ENCODE results near the gene ELOVL5.
"Not testable (repeated sequence)": the region's sequence is repeated elsewhere in the genome, so short reads cannot be mapped to it uniquely, and the experiment has no call there.

Gene ELOVL5, protein sequence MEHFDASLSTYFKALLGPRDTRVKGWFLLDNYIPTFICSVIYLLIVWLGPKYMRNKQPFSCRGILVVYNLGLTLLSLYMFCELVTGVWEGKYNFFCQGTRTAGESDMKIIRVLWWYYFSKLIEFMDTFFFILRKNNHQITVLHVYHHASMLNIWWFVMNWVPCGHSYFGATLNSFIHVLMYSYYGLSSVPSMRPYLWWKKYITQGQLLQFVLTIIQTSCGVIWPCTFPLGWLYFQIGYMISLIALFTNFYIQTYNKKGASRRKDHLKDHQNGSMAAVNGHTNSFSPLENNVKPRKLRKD

DNA sequence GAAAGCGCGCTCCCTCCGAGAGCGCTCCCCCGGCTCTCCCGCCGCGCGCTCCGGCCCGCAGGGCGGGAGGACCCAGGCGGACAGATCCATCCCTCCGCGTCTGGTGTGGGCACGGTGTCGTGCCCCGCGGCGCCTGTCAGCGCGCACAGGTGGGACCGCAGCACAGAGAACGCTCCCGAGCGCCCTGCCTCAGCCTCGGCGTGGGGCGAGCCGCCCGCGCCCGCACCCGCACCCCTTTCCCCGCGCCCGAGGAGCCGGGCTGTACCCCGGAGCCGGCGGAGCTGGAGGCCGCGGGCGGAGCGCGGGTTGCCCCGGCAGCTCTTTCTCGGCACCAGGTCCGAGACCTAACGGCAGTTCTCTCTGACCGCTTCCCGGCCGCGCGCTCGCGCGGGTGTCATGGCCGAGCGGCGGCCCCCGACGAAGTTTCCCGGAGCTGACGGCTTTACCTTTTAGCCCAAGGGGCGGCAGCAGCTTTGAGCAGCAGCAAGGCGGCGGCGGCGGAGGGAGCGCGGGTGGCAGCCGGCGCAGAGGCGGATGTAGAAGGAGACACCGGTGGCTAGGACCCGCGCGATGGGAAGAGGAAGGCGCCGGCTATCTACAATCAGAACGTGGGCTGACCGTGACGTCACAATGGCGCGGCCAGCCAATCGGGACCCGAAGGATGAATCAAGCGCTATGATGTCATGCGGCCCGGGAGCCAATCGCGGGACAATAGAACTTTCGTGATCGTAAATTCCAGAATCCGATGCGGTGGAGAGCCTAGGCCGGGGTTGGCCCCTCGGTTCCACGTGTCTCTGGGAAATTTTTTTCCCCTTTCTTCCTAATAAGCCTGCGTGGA lies at the start of gene ELOVL5:
Gene ELOVL5 (minus strand): TSS at position 580 of the 838 bp plus-strand sequence. CDS start 53,251 bp downstream, outside the sequence.
- ATAC-seq: peak; percentile 80 to 83

DNA sequence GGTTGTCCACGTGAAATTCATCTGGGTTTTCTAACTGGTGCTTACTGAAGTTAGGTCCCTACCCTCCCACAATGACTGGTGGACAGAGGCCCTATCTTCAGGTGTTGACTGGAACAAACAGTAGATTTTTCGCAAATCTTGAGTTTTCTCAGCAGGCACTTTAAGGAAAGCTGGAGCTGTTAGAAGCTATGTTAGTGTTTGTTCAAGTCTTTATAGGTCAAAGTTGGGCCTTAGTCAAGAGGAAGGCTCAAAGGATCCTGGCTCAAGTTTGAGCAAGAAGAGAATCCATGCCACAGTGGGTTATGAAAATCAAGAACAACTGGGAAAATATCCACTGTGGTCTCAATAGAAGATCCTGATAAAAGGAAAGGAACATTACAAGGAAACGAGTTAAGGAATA lies 48.5 kb upstream of the ELOVL5 start:
- ATAC-seq: no peak

DNA sequence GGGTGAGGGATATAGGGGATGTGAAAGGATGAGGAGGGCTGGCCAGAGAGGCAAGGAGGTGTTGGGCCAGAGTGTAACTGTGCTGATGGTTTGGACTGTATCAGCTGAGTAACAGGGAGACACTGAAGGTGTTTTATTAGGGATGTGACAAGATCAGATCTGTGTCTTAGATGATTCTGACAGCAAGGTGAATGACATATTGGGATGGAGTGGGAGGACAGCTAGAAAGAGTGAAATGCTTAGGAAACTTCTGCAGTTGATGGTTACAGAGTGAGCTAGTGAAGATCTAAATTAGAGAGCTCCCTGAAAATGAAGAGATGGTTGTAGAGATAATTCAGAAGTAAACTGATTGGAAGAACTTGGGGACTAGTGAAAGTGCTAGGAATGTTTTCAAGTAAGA lies 47.2 kb upstream of the ELOVL5 start:
- ATAC-seq: no peak

DNA sequence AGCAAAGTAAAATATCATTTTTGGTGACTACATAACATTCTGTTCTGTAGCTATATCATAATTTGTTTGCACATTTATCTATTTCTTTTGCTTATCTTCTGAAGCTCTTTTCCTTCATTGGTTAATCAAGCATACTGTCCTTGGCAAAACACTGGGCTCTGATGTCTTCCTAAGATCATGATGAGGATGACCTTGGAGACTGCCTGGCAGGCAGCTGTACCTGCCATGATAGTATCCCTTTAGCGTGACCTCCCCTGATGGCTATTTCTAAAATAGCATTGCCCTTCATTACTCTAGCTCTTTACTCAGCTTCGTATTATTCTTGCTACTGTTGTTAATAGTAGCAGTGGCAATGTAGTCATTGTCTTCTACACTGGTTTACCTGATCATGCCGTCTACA lies 46.0 kb upstream of the ELOVL5 start:
- ATAC-seq: no peak

- no peak for ATAC-seq
Measured at GRCh38 chr6:53391170-53391569, 42.4 kb upstream of the ELOVL5 start.

GRCh38 chr6:53390010-53390409 lies 41.3 kb upstream of the ELOVL5 start:
- no peak for ATAC-seq

DNA sequence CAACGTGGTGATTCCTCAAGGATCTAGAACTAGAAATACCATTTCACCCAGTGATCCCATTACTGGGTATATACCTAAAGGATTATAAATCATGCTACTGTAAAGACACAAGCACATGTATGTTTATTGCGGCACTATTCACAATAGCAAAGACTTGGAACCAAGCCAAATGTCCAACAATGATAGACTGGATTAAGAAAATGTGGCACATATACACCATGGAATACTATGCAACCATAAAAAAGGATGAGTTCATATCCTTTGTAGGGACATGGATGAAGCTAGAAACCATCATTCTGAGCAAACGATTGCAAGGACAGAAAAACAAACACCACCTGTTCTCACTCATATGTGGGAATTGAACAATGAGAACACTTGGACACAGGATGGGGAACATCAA lies 39.9 kb upstream of the ELOVL5 start:
- ATAC-seq: not testable (repeated sequence)

GRCh38 chr6:53382421-53382820 lies 33.7 kb upstream of the ELOVL5 start:
- ATAC-seq: no peak

DNA sequence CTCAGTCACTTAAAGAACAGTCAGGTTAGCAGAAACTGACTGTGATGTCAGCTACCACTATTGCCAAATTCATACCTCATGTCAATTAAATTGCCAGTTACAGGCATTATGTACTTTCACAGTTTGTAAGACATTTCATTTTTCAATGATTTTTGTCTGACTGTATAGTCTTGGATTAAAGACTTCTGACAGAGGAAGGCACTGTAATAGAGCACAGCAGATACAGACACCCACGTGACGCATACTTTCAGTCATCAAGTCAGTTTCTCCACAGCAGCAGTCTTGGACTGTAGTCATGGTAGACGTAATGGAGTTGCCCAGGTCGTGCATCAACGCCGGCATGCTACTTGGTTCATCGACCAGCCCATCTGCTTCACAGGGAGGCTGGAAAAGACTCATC lies 29.5 kb upstream of the ELOVL5 start:
- no peak for ATAC-seq

DNA sequence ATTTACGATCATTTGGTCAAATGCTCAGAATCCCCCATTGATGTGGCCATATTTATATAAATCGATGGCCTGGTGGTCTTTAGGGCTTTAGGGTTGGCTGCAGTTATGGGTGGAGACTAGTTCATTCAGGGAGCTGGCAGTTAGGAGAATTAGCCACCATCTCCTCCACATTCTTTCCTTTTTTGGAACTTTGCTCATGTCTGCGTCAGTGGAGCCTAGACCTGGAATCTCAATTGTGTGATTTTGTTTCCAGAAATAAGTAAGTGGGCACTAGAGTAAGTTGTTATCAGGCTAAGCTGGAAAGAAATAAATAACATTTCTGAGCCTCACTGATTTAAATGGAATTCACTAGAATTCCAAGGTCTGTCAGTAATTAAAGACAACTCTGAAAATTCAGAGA lies 29.0 kb upstream of the ELOVL5 start:
- no peak for ATAC-seq

DNA sequence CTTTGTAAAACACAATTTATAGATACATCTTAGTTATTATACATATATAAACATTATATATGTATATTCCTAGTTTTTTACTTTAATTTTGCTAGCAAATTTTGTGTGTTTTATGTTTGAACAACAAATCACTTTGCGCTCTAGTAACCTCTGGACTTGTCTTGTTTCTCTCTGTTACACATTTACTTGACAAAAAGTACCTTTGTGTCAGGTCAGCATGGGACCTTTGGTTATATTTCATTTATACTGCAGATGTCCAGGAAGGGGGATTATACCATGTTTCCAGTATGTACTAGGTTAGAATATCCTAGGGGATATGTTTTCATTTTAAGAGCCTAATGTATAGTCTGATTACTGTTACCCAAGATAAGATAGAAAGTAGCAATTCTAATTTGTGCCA lies 28.5 kb upstream of the ELOVL5 start:
- no peak for ATAC-seq

DNA sequence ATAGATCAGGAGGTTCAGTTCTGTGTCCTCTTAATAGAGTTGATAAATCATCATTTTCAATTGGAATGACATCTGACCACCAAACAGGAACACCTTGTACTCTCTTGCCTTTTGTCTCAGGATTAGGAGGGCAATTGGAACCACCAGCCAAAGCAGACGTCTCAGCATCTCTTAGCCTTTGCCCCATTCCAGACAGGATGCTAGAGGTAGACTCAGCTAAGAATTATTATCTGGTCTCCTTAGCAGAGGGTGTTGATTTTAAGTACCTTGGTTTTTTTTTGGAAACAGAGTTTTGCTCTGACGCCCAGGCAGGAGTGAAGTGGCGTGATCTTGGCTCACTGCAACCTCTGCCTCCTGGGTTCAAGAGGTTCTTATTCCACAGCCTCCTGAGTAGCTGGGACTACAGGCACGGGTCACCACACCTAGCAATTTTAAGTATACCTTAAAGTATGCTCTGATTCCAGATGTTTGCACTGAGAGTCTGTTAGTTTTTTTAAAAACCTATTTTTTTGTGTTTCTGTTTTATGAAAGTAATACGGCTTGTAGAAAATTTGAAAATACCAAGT lies 28.0 kb upstream of the ELOVL5 start:
- ATAC-seq: no peak

- no peak for ATAC-seq
Measured at GRCh38 chr6:53375847-53376246, 27.1 kb upstream of the ELOVL5 start.

DNA sequence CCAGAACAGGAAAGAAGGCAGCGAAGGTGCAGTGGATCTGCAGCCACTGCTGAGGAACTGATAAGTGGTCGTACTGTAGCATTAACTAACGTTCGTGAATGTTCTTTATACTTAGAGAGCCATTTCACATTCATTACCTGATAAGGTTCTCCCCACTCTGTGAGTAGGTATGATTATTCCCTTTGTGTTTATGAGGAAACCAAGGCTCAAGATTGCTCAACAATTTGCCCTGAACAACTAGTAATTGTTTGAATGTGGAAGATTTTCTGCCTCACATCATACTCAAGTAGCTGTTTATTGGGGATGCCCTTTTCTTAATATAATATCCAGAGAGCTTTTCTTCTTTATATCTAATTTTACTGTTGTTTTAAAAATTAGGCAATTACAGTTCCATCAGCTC lies 24.9 kb upstream of the ELOVL5 start:
- no peak for ATAC-seq

DNA sequence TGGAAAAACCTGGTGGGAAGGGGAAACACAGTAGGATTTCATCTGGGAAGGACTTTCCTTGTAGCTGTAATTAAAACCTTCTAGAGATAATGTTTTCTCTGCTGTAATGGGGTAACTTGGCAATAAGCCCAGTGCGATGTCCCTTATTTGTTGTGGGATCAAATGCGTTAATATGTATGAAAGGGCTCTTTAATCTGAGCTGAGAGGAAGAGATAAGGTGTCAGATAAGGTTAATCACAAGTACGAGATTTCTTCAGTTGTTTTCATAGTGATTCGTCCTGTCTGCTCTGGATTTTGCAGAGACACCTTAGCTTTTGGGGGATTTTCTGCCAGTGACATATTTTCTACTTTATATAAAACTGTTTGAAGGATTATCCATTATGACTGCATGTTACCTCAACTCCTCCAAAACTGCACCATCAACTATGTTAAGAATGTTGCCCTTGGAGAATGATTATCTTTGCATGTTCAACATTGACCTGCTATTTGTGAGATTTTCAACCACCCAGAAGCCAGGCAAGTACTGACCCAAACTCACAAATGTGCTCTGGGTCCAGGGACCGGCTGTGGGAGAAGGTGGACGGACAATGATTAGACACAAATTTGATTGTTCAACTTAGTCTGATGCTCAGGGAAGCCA lies 21.2 kb upstream of the ELOVL5 start:
- ATAC-seq: no peak

DNA sequence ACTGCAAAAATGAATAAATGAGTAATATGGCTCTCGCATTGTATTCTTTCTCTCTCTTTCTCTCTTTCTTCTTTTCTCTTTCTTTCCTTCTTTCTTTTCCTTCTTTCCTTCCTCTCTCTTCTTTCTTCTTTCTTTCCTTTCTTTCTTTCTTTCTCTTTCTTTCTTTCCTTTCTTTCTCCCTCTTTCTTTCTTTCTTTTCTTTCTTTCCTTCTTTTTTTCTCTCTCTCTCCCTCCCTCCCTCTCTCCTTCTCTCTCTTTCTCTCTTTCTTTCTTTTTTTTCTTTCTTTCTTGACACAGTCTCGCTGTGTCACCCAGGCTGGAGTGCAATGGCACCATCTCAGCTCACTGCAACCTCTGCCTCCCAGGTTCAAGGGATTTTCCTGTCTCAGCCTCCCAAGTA lies 20.3 kb upstream of the ELOVL5 start:
- ATAC-seq: no peak

DNA sequence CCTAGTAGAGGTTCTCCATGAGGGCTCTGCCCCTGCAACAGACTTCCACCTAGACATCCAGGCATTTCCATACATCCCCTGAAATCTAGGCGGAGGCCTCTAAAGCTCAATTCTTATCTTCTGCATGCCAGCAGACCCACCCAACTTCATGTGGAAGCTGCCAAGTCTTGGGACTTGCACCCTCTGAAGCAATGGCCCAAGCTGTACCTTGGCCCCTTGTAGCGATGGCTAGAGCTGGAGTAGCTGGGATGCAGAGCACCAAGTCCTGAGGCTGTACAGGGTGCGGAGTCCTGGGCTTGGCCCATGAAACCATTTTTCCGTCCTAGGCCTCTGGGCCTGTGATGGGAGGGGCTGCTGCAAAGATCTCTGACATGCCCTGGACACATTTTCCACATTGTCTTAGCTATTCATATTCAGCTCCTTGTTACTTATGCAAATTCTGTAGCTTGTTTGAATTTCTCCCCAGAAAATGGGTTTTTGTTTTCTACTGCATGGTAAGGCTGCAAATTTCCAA lies 17.4 kb upstream of the ELOVL5 start:
- no peak for ATAC-seq

DNA sequence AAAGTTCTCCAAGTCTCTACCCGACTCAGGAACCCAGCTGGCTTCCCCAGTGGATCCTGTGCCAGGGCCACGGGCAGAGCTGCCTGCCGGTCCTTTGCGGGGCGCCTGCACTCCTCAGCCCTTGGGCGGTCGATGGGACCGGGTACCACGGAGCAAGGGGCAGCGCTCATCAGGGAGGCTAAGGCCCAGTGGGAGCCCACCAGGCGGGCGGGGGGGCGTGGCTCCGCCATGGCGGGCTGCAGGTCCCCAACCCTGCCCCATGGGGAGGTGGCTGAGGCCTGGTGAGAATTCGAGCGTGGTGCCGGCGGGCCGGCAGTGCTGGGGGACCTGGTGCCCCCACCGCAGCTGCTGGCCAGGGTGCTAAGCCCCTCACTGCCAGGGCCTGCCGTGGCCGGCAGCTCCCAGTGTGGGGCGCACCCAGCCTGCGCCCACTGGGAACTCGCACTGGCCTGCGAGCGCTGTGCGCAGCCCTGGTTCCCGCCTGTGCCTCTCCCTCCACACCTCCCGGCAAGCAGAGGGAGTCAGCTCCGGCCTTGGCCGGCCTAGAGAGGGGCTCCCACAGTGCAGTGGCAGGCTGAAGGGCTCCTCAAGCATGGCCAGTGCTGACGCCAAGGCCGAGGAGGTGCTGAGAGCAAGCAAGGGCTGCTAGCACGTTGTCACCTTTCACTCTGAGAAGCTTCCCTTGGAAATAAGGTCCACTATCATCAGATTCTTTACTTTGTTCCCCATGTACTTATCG lies 14.8 kb upstream of the ELOVL5 start:
- no peak for ATAC-seq

- ATAC-seq: peak; percentile 34 to 39
Measured at GRCh38 chr6:53361549-53362031, 12.8 kb upstream of the ELOVL5 start.

DNA sequence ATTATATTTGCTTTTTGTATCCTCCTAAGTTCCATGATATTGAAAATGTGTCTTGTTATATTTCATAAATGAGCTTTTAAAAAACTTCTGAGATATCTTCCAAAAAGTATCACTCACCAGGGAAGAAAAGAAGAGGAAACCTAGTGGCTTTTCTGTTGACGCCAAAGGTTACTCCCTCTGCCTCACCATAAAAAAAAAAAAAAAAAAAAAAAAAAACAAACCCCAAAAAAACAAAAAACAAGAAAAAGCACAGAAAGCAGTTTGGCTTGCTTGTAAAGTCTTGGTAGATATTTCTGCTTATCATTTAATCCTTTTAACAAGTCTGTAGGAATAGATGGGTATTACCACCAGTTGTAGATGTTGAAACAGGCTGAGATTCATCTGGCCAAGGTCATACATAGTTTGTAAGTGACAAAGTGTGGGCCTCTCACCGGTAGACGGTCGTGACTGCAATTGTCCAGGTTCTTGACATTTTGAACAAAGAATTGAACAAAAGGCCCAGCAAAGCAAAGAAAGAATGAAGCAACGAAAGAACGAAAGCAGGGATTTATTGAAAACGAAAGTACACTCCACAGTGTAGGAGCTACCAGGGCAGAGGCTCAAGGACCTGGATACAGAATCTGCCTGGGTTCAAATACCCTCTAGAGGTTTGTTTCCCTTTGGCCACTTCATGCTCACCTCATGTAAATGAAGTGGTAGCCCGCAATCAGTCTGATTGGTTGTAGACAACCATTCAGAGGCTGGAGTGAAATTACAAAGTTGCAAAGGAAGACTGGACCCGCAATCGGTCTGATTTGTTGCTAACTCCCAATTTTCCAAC lies 11.6 kb upstream of the ELOVL5 start:
- no peak for ATAC-seq

GRCh38 chr6:53359843-53360092 lies 11.0 kb upstream of the ELOVL5 start:
- peak in 1 of 2 donors; percentile 2 for ATAC-seq

Measured in activated CD4-positive, CD25-positive, alpha-beta regulatory T cell treated with anti-CD3 and anti-CD28 coated beads, Interleukin-2, amount 50 U/mL, for 24 hours (primary cell).